SKM-1 treated with dmso at 0.1 percent for 144 hours (cell line): ENCODE measurements around the gene MYOM1.
"Not testable (repeated sequence)": the region's sequence is repeated elsewhere in the genome, so short reads cannot be mapped to it uniquely, and the experiment has no call there.

Source experiments
- DNase-seq: peaks from one replicate; lab custom pipeline; 2025; ENCODE audit not compliant: unreplicated experiment; lab: John Stamatoyannopoulos, UW

MYOM1 gene

GRCh38 chr18:3221496-3221895 lies 1.7 kb upstream of the MYOM1 start:
- DNase-seq, result no peak

- DNase-seq, result not testable (repeated sequence)
Measured at GRCh38 chr18:3220868-3221267, 1.1 kb upstream of the MYOM1 start.

- DNase-seq, result no peak
Measured at GRCh38 chr18:3219241-3219630, 532 bp downstream of the MYOM1 start.

GRCh38 chr18:3218819-3219218 lies 949 bp downstream of the MYOM1 start:
- no peak for DNase-seq

GRCh38 chr18:3217948-3218647 lies 1.7 kb downstream of the MYOM1 start:
- no peak for DNase-seq

GRCh38 chr18:3216987-3217386 lies 2.8 kb downstream of the MYOM1 start:
- no peak for DNase-seq

GRCh38 chr18:3214855-3215637 lies 4.7 kb downstream of the MYOM1 start:
- DNase-seq, result no peak

- no peak for DNase-seq
Measured at GRCh38 chr18:3213300-3214059, 6.3 kb downstream of the MYOM1 start.

- no peak for DNase-seq
Measured at GRCh38 chr18:3212657-3213056, 7.1 kb downstream of the MYOM1 start.

GRCh38 chr18:3211236-3211992 lies 8.4 kb downstream of the MYOM1 start:
- DNase-seq, result no peak

GRCh38 chr18:3209859-3210569 lies 9.8 kb downstream of the MYOM1 start:
- no peak for DNase-seq

GRCh38 chr18:3207565-3207964 lies 12.2 kb downstream of the MYOM1 start:
- no peak for DNase-seq

- no peak for DNase-seq
Measured at GRCh38 chr18:3205239-3205638, 14.5 kb downstream of the MYOM1 start.

- no peak for DNase-seq
Measured at GRCh38 chr18:3199942-3200645, 19.7 kb downstream of the MYOM1 start.

GRCh38 chr18:3198260-3198860 lies 21.4 kb downstream of the MYOM1 start:
- not testable (repeated sequence) for DNase-seq

GRCh38 chr18:3194947-3195612 lies 24.7 kb downstream of the MYOM1 start:
- no peak for DNase-seq

- no peak for DNase-seq
Measured at GRCh38 chr18:3193331-3193730, 26.4 kb downstream of the MYOM1 start.

GRCh38 chr18:3192752-3193151 lies 27.0 kb downstream of the MYOM1 start:
- no peak for DNase-seq

- no peak for DNase-seq
Measured at GRCh38 chr18:3192286-3192685, 27.5 kb downstream of the MYOM1 start.
